Measurements from ENCODE around the gene CLCN1. TPM values are rescaled to one million over a fixed set of nuclear protein-coding genes. Genes with fewer than 3 reads are reported as not detected.
A peak's percentile ranks its signal among the peaks of the same experiment; 100 is the strongest.

The CLCN1 gene
- total RNA-seq, 1 donor from 2014 or later = not detected

GRCh38 chr7:143380260-143380645, 64.3 kb downstream of the CLCN1 start:
- peaks cover 9% of the 10 kb centered on the region for H3K27me3 Mint-ChIP-seq (ENCODE audit: insufficient read depth, low read depth)

DNA sequence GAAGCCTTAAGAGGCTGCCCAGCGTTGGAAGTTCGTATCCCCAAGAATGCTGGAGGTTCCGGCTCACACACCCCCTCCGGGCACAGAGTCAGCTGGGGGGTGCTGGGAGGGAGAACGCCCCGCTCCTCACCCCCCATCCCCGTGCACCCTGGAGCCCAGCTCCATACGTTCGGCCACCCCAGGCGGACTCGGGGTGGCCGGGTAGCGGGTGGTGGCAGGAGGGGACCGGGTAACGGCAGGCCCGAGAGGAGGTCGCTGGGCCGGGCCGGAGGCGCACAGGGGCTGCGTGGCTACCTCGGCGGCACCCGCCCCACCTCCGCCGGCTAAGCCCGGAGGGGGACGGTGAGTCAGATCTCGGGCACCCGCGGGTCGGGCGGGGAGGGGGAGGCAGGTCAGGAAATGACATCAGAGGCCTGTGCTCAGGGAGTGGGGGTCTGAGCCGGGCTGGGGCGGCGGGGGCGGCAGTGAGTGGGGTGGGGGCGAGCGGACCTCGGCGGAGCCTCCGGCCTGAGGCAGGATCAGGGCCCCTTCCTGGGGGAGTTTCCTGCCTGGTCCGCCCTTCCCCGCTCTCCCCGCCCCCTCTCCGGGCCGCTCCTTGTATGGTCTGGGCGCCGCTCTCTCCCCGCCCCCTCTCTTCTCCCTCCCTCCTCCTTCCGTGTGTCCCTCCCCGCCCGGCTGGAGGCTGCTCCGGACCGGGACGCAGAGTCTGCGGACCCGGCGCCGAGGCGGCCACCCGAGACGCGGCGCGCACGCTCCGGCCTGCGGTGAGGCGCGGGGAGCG, 64.9 kb downstream of the CLCN1 start, which contains the start of gene ZYX:
ZYX (plus strand) TSS at position 700 of the 781 bp plus-strand sequence. CDS start 227 bp downstream, outside the sequence.
- H3F3A ChIP-seq (ENCODE audit: low read depth) = peaks cover 14% of the 10 kb centered on the region
- peak within 1 kb of the TSS; percentile 87 for H3K27ac ChIP-seq
- peaks cover 9% of the 10 kb centered on the region for H3K27me3 Mint-ChIP-seq (ENCODE audit: insufficient read depth, low read depth)
- no peaks in the 10 kb centered on the region for H3K9me3 ChIP-seq (ENCODE audit: low read depth)
- H4K20me1 ChIP-seq (ENCODE audit: low read depth) = peaks cover 35% of the 10 kb centered on the region
- TF ChIP-seq, protein P1, sequence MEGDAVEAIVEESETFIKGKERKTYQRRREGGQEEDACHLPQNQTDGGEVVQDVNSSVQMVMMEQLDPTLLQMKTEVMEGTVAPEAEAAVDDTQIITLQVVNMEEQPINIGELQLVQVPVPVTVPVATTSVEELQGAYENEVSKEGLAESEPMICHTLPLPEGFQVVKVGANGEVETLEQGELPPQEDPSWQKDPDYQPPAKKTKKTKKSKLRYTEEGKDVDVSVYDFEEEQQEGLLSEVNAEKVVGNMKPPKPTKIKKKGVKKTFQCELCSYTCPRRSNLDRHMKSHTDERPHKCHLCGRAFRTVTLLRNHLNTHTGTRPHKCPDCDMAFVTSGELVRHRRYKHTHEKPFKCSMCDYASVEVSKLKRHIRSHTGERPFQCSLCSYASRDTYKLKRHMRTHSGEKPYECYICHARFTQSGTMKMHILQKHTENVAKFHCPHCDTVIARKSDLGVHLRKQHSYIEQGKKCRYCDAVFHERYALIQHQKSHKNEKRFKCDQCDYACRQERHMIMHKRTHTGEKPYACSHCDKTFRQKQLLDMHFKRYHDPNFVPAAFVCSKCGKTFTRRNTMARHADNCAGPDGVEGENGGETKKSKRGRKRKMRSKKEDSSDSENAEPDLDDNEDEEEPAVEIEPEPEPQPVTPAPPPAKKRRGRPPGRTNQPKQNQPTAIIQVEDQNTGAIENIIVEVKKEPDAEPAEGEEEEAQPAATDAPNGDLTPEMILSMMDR (IDR thresholded peaks at IDR 0.05) = no peak
- TF ChIP-seq EZH2 (IDR thresholded peaks at IDR 0.05) (no peak), EZH2phosphoT487 (IDR thresholded peaks at IDR 0.05) (no peak)
- H2AFZ ChIP-seq (replicated peaks) = peak within 1 kb of the TSS; percentile 48
- peaks cover 20% of the 10 kb centered on the region for H3K4me1 ChIP-seq
- H3K4me2 ChIP-seq = peak within 1 kb of the TSS; percentile 95
- DNase-seq (ENCODE audit: low spot score) = peak; percentile 95
- peaks cover 23% of the 10 kb centered on the region for H3K4me1 Mint-ChIP-seq
- peak within 1 kb of the TSS; percentile 86 for H3K4me3 Mint-ChIP-seq
- H3K36me3 Mint-ChIP-seq = no peaks in the 10 kb centered on the region
- peaks cover 2% of the 10 kb centered on the region for H3K9me3 Mint-ChIP-seq
- H3K36me3 ChIP-seq = no peaks in the 10 kb centered on the region
- H3K79me2 ChIP-seq (ENCODE audit: low read depth) = peaks cover 44% of the 10 kb centered on the region
- no peaks in the 10 kb centered on the region for H3K27me3 ChIP-seq
- peak within 1 kb of the TSS; percentile 87 for H3K9ac ChIP-seq
- H3K4me3 ChIP-seq = peak within 1 kb of the TSS; percentile 88
- H3K27ac Mint-ChIP-seq = peak within 1 kb of the TSS; percentile 36

More at GRCh38 chr7:143380260-143380645, 64.3 kb downstream of the CLCN1 start:
- DNase-seq (ENCODE audit: low spot score) = peak; percentile 92
- Histone ChIP-seq H4K20me1 (ENCODE audit: low read depth) (peaks cover 33% of the 10 kb centered on the region), H3K27ac (peak overlapping the region; percentile 87), H2AFZ (replicated peaks) (peak overlapping the region; percentile 48), H3K4me3 (peak overlapping the region; percentile 88), H3K4me2 (peak overlapping the region; percentile 95), H3K9ac (peak overlapping the region; percentile 78), H3K4me1 (peaks cover 20% of the 10 kb centered on the region), H3K27me3 (no peaks in the 10 kb centered on the region), H3K79me2 (ENCODE audit: low read depth) (peaks cover 40% of the 10 kb centered on the region), H3K9me3 (ENCODE audit: low read depth) (no peaks in the 10 kb centered on the region), H3F3A (ENCODE audit: low read depth) (peaks cover 14% of the 10 kb centered on the region), H3K36me3 (no peaks in the 10 kb centered on the region)
- H3K4me3 Mint-ChIP-seq = peak overlapping the region; percentile 86
- peaks cover 2% of the 10 kb centered on the region for H3K9me3 Mint-ChIP-seq
- no peaks in the 10 kb centered on the region for H3K36me3 Mint-ChIP-seq
- H3K27ac Mint-ChIP-seq = peak overlapping the region; percentile 36
- peaks cover 23% of the 10 kb centered on the region for H3K4me1 Mint-ChIP-seq
- TF ChIP-seq, protein P1 (IDR thresholded peaks at IDR 0.05) = peak; percentile 90
- TF ChIP-seq EZH2 (IDR thresholded peaks at IDR 0.05) = no peak

GRCh38 chr7:143381427-143382125, 65.7 kb downstream of the CLCN1 start:
- H3K4me1 ChIP-seq = peaks cover 20% of the 10 kb centered on the region
- no peaks in the 10 kb centered on the region for H3K27me3 ChIP-seq
- peaks cover 9% of the 10 kb centered on the region for H3K27me3 Mint-ChIP-seq (ENCODE audit: insufficient read depth, low read depth)
- H3K9me3 Mint-ChIP-seq = peaks cover 2% of the 10 kb centered on the region
- H3K4me1 Mint-ChIP-seq = peaks cover 23% of the 10 kb centered on the region
- no peaks in the 10 kb centered on the region for H3K36me3 Mint-ChIP-seq
- peak; percentile 45 for DNase-seq (ENCODE audit: low spot score)
- H3K27ac Mint-ChIP-seq = no peak overlapping the region
- TF ChIP-seq EZH2 (IDR thresholded peaks at IDR 0.05) = no peak
- TF ChIP-seq, protein P1 (IDR thresholded peaks at IDR 0.05) = no peak
- TF ChIP-seq EZH2phosphoT487 (IDR thresholded peaks at IDR 0.05) = no peak
- no peak overlapping the region for H2AFZ ChIP-seq (replicated peaks)
- peaks cover 14% of the 10 kb centered on the region for H3F3A ChIP-seq (ENCODE audit: low read depth)
- peak overlapping the region; percentile 87 for H3K9ac ChIP-seq
- H3K9me3 ChIP-seq (ENCODE audit: low read depth) = no peaks in the 10 kb centered on the region
- peak overlapping the region; percentile 83 for H3K4me3 Mint-ChIP-seq
- H3K4me2 ChIP-seq = peak overlapping the region; percentile 95
- H3K79me2 ChIP-seq (ENCODE audit: low read depth) = peaks cover 45% of the 10 kb centered on the region
- peaks cover 41% of the 10 kb centered on the region for H4K20me1 ChIP-seq (ENCODE audit: low read depth)
- peak overlapping the region; percentile 87 for H3K27ac ChIP-seq
- no peaks in the 10 kb centered on the region for H3K36me3 ChIP-seq
- peak overlapping the region; percentile 88 for H3K4me3 ChIP-seq
